Measurements from ENCODE around the gene MICAL3. TPM values are rescaled to one million over a fixed set of nuclear protein-coding genes. Genes with fewer than 3 reads are reported as not detected.

Gene MICAL3
- total RNA-seq, 4 donors from 2014 or later, result 84.2 to 290 (median 151) TPM

DNA sequence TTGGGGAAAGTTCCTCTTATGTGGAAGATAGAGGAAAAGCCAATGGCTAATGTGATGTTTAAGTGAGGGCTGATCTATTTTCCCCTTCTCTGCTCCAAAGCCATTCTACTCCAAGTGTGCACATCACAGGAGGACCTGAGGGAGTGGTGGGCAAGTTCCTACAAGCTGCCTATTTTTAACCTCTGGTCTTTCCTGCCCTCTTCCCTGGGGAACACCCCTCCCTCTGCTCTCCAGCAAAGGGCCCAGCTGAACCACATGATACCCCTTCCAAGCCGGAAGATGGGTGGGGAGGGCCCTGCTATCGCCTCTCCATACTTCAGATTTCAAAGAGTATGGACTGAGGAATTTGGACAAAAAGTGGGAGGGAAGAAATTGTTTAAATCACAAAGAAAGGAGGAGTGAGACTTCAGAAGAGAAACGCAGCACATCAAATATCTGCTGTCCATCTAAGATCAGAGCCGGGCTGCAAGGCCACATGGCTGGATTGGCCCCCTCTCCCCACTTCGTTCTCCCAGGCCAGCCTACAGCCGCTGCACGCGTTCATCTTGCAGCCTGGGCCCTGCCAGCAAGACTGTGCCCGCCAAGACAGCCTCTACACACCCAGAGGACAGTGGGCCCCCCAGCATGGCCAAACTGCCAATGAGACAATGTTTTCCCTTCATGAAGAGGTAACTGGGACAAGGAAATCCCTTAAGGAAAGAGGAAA is 77.5 kb downstream of the MICAL3 start:
- Histone ChIP-seq H3K4me1 (peaks cover 19 to 46% (median 37%) of the 10 kb centered on the region in 4 donors), H3K36me3 (no peaks in the 10 kb centered on the region), H3K9me3 (no peaks in the 10 kb centered on the region), H3K27ac (no peak overlapping the region), H3K27me3 (no peaks in the 10 kb centered on the region), H3K4me3 (no peak overlapping the region)
- DNase-seq, result no peak
- 61 to 82% methylated on average over 4 to 9 of the region's 9 CpGs for WGBS, 2 donors (ENCODE audit: low coverage in 1 of 2)
- in situ Hi-C loops (cut with MboI; ENCODE audit: low pct_ligation_motif_present in 1 of 4, low pct_unique_long_range_greater_than_20kb in 1 of 4, low sequenced_read_pairs in 3 of 4) (no loop called here), intact Hi-C loops (cut with DNase I; ENCODE audit: low total_unique reads) (no loop called here)
- TF ChIP-seq EP300 (IDR thresholded peaks at IDR 0.05; ENCODE audit: low read depth) (no peak), POLR2AphosphoS5 (IDR thresholded peaks at IDR 0.05) (no peak), POLR2A (IDR thresholded peaks at IDR 0.05) (no peak)
- TF ChIP-seq, protein P1, sequence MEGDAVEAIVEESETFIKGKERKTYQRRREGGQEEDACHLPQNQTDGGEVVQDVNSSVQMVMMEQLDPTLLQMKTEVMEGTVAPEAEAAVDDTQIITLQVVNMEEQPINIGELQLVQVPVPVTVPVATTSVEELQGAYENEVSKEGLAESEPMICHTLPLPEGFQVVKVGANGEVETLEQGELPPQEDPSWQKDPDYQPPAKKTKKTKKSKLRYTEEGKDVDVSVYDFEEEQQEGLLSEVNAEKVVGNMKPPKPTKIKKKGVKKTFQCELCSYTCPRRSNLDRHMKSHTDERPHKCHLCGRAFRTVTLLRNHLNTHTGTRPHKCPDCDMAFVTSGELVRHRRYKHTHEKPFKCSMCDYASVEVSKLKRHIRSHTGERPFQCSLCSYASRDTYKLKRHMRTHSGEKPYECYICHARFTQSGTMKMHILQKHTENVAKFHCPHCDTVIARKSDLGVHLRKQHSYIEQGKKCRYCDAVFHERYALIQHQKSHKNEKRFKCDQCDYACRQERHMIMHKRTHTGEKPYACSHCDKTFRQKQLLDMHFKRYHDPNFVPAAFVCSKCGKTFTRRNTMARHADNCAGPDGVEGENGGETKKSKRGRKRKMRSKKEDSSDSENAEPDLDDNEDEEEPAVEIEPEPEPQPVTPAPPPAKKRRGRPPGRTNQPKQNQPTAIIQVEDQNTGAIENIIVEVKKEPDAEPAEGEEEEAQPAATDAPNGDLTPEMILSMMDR (IDR thresholded peaks at IDR 0.05), result no peak

DNA sequence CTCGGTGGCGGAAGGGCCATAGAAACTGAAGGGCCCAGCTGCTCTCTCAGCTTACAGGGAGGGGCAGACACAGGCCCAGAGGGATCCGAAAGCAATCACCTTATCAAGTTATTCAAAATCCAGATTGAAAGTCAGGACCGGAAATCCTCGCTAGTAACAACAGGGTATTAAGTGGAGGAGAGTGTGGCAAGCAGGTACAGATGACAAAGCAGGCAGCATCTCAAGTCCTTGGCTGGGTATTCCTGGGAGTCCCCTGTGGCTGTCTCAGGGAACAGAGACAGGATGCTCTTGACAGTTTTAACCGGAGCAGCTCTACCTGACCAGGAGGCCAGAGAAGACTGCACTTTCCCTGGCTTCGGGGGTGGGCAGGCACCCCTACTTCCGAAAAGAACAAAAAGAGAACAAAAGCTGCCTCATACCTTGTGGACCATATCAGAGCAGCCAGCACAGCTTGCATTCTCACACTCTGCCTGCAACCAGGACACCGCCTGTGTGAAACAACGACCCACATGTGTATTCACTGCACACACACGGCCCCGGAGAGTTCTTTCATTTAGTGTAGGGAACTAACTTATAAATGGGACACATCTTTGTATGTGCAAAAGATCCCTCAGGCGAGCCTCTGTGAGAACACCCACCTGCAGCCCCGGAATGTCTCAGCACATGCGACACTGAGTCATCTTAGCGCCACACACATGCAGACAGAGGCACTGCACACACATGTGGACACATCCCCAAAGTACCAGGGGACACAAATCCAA is 78.3 kb downstream of the MICAL3 start:
- in situ Hi-C loops (cut with MboI; ENCODE audit: low pct_ligation_motif_present in 1 of 4, low pct_unique_long_range_greater_than_20kb in 1 of 4, low sequenced_read_pairs in 3 of 4), result no loop called here
- DNase-seq, result no peak
- Histone ChIP-seq H3K27me3 (no peaks in the 10 kb centered on the region), H3K4me3 (no peak overlapping the region), H3K27ac (peak overlapping the region; percentile 33 to 65 (median 52)), H3K4me1 (peaks cover 17 to 38% (median 33%) of the 10 kb centered on the region in 4 donors), H3K36me3 (no peaks in the 10 kb centered on the region), H3K9me3 (no peaks in the 10 kb centered on the region)
- TF ChIP-seq POLR2A (IDR thresholded peaks at IDR 0.05), result no peak
- TF ChIP-seq, protein P1 (IDR thresholded peaks at IDR 0.05), result no peak
- TF ChIP-seq EP300 (IDR thresholded peaks at IDR 0.05; ENCODE audit: low read depth), result no peak
- TF ChIP-seq POLR2AphosphoS5 (IDR thresholded peaks at IDR 0.05), result no peak
- 71 to 86% methylated on average over 5 to 15 of the region's 16 CpGs for WGBS, 2 donors (ENCODE audit: low coverage in 1 of 2)
- intact Hi-C loops (cut with DNase I; ENCODE audit: low total_unique reads), result no loop called here

DNA sequence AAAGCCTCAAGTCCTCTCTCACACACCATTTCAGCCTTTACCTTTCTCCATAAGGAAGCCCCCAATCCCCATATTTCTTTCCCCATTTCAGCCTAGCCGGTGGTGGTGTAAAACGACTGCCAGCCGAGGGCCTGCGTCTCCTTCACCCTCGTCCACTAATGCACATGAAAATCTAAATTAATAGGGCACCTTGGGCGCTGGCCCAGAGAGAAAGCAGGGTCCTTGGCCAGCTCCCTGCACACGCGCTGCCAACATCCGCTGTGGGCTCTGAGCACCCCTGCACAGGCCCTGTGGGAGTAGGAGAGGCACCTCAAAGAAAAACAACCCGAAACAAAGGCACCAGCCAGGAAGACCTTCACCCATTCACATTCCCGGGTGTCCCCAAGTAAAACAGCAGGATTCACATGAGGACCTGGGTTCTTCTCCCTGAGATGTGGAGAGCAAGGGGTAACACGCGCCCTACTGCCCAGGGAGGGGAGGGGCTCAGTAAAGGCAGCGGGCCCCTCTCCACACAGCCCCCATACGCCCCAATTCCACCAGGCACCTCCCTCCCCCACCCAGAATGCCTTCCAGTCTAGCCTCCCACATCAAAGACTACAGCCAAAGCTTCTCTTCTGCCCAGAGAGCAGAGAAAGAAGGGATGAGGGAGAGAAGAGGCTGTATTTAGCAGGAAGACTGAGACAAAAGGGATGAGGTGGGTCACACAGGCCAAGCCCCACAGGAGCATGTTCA is 79.0 kb downstream of the MICAL3 start:
- in situ Hi-C loops (cut with MboI; ENCODE audit: low pct_ligation_motif_present in 1 of 4, low pct_unique_long_range_greater_than_20kb in 1 of 4, low sequenced_read_pairs in 3 of 4), result no loop called here

More for the DNA sequence above, 79.0 kb downstream of the MICAL3 start:
- TF ChIP-seq, protein P1 (IDR thresholded peaks at IDR 0.05), result no peak
- TF ChIP-seq POLR2AphosphoS5 (IDR thresholded peaks at IDR 0.05) (no peak), EP300 (IDR thresholded peaks at IDR 0.05; ENCODE audit: low read depth) (no peak), POLR2A (IDR thresholded peaks at IDR 0.05) (no peak)
- no peak overlapping the region for H3K4me3 ChIP-seq
- intact Hi-C loops (cut with DNase I; ENCODE audit: low total_unique reads), result no loop called here
- H3K36me3 ChIP-seq, result no peaks in the 10 kb centered on the region
- 79% methylated on average over 15 of the region's 15 CpGs; no CpG with 5 or more reads in 1 of the 2 donors for WGBS, 2 donors (ENCODE audit: low coverage in 1 of 2)
- no peaks in the 10 kb centered on the region for H3K9me3 ChIP-seq
- no peak for DNase-seq
- no peaks in the 10 kb centered on the region for H3K27me3 ChIP-seq
- H3K4me1 ChIP-seq, result peaks cover 12 to 32% (median 28%) of the 10 kb centered on the region in 4 donors
- peak overlapping the region; percentile 33 to 65 (median 52) for H3K27ac ChIP-seq
